GM10266 (cell line): ENCODE measurements around the gene RAB15.

Source experiments
- DNase-seq: peaks from one replicate; pipeline ENCODE4 v3.0.0; 2012; ENCODE audit errors: extremely low spot score
- CTCF ChIP-seq: IDR thresholded peaks from 2 replicates; pipeline ENCODE4 v1.5.1; 2012; ENCODE audit warnings: mild to moderate bottlenecking, low read depth; ENCODE audit not compliant: control insufficient read depth, insufficient read depth; ENCODE audit errors: missing control alignments

RAB15 gene

GRCh38 chr14:64940336-64940910, 31.7 kb downstream of the RAB15 start:
- no peak for DNase-seq
- TF ChIP-seq CTCF = no peak

- no peak for TF ChIP-seq CTCF
- no peak for DNase-seq
These were observed 32.3 kb downstream of the RAB15 start for GRCh38 chr14:64939817-64940190.

GRCh38 chr14:64938972-64939816, 32.9 kb downstream of the RAB15 start:
- TF ChIP-seq CTCF = no peak
- DNase-seq = no peak

GRCh38 chr14:64937821-64938193, 34.3 kb downstream of the RAB15 start:
- no peak for DNase-seq
- no peak for TF ChIP-seq CTCF

GRCh38 chr14:64937171-64937820, 34.8 kb downstream of the RAB15 start:
- no peak for TF ChIP-seq CTCF
- DNase-seq = no peak

- no peak for DNase-seq
These were observed 36.6 kb downstream of the RAB15 start for GRCh38 chr14:64935508-64935907.

More at GRCh38 chr14:64935508-64935907, 36.6 kb downstream of the RAB15 start:
- no peak for TF ChIP-seq CTCF
